ENCODE results near the gene ZNF77. TPM values are rescaled to one million over a fixed set of nuclear protein-coding genes. Genes with fewer than 3 reads are reported as not detected.
A peak's percentile ranks its signal among the peaks of the same experiment; 100 is the strongest.
"Not testable (repeated sequence)": the region's sequence is repeated elsewhere in the genome, so short reads cannot be mapped to it uniquely, and the experiment has no call there.

ZNF77 gene
- polyA plus RNA-seq (ENCODE audit: insufficient read length in 3 of 3), result 1 to 10 TPM; 7.6 to 9.0 (median 8.2) TPM
- long read RNA-seq, donor 1, partial matches to known transcripts, result 0 of 3 reads
- long read RNA-seq, donor 1, other reads (novel, unspliced or antisense), result 0 of 3 reads
- long read RNA-seq, donor 2, partial matches to known transcripts, result 0 of 1 reads
- long read RNA-seq, donor 2, other reads (novel, unspliced or antisense), result 0 of 1 reads
- long read RNA-seq, donor 3, partial matches to known transcripts, result 0 of 1 reads
- long read RNA-seq, donor 3, other reads (novel, unspliced or antisense), result 0 of 1 reads
- long read RNA-seq, donor 4, partial matches to known transcripts, result 0 of 3 reads
- long read RNA-seq, donor 4, other reads (novel, unspliced or antisense), result 0 of 3 reads
- long read RNA-seq, donor 5, result 0 reads
- long read RNA-seq, donor 6, partial matches to known transcripts, result 0 of 1 reads
- long read RNA-seq, donor 6, other reads (novel, unspliced or antisense), result 0 of 1 reads
- long read RNA-seq, donor 7, partial matches to known transcripts, result 0 of 2 reads
- long read RNA-seq, donor 7, other reads (novel, unspliced or antisense), result 0 of 2 reads
- long read RNA-seq, donor 8, result 0 reads
- long read RNA-seq, donor 9, result 0 reads
- long read RNA-seq, donor 10, result 0 reads
- long read RNA-seq, donor 11, partial matches to known transcripts, result 0 of 1 reads
- long read RNA-seq, donor 11, other reads (novel, unspliced or antisense), result 0 of 1 reads
- long read RNA-seq, donor 12, result 0 reads
- long read RNA-seq, donor 13, result 0 reads
- long read RNA-seq, donor 14, result 0 reads
- long read RNA-seq, donor 15, partial matches to known transcripts, result 0 of 1 reads
- long read RNA-seq, donor 15, other reads (novel, unspliced or antisense), result 0 of 1 reads
- long read RNA-seq, donor 16, partial matches to known transcripts, result 8 of 9 reads
- long read RNA-seq, donor 16, other reads (novel, unspliced or antisense), result 0 of 9 reads

DNA sequence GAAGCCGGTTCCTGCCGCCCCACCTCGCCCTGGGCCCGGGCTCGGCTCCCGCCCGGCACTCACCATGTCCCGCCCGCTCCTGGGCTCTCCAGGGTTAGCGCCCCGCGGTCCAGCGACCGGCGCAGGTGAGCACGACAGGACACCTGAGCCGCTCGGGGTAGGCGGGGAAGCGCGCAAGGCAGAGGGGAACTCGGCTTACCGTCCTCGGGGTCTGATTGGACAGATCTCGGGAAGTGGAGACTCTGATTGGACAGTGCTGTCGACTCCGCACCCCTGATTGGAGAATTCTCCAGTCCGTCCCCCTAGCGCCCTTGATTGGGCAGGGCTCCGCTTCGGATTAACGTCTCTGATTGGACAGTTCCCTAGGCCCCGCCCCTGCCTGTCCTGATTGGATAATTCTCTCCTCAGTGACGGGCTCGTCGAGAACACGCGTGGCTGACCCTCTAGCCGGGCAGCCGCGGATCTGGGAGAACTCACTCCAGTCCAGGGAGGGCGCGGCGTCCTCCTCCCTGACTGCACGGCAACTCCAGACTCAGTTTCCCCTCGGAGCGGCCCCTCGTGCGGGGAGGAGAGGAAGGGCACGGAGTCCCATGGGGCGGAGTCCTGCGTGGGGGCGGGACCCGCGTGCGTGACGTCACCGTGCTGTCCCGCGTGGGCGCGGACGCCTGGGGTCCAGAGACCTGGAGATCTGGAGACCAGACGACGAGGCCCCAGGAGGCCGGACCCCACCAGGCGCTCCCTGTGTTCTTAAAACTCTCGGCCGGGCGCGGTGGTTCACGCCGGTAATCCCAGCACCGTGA is at the start of gene ZNF77:
Gene ZNF77, minus strand, starts transcription at position 197 of the 800 bp plus-strand sequence. Its CDS starts 131 bp downstream, at position 66.
- peak; percentile 98 to 100 (median 99) for DNase-seq (ENCODE audit: extremely low read depth in 1 of 11, low read depth in 9 of 11, low spot score in 4 of 11)

GRCh38 chr19:2993579-2993978 is 48.8 kb upstream of the ZNF77 start:
- DNase-seq (ENCODE audit: extremely low read depth in 1 of 11, low read depth in 9 of 11, low spot score in 4 of 11), result no peak

DNA sequence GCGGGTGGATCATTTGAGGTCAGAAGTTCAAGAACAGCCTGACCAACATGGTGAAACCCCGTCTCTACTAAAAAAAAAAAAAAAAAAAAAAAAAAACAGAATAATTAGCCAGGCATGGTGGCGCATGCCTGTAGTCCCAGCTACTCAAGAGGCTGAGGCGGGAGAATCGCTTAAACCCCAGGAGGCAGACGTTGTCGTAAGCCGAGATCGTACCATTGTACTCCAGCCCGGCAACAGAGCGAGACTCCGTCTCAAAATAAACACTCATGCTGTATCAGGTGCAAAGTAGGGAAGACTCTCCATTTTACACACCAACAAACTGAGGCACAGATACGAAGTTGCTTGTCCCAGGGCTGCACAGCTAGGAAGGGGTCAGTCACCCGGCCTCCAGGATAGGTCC is 48.2 kb upstream of the ZNF77 start:
- DNase-seq (ENCODE audit: extremely low read depth in 1 of 11, low read depth in 9 of 11, low spot score in 4 of 11), result no peak

DNA sequence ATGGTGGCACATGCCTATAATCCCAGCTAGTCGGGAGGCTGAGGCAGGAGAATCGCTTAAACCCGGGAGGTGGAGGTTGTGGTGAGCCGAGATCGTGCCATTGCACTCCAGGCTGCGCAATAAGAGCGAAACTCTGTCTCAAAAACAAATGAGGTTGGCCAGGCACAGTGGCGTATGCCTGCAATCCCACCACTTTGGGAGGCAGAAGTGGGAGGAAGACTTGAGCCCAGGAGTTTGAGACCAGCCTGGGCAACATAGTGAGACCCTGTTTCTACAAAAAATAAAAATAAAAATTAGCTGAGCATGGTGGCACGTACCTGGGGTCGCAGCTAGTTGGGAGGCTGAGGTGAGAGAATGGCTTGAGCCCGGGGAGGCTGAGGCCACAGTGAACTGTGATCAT is 47.6 kb upstream of the ZNF77 start:
- not testable (repeated sequence) for DNase-seq (ENCODE audit: extremely low read depth in 1 of 11, low read depth in 9 of 11, low spot score in 4 of 11)

- DNase-seq (ENCODE audit: extremely low read depth in 1 of 11, low read depth in 9 of 11, low spot score in 4 of 11), result no peak
Observed at GRCh38 chr19:2989236-2989946, 44.6 kb upstream of the ZNF77 start.

GRCh38 chr19:2988568-2988967 is 43.8 kb upstream of the ZNF77 start:
- DNase-seq (ENCODE audit: extremely low read depth in 1 of 11, low read depth in 9 of 11, low spot score in 4 of 11), result no peak

DNA sequence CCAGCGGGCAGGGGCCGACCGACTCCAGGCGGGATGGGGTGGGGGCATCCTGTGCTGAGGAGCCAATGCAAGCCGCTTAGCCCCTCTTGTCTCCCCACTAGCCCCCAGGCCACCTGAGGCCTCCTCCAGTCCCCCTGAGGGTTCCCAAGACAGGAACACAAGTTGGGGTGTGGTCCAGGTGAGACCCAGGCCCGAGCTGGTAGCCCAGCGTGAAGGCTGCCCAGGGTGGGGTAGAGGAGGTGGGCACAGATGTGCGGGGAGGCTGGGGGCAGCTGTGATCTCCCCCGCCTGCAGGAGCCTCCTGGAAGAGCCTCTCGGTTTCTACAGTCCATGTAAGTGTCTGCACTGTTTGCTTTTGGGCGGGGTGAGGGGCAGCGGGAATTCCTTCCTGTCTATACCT is 43.0 kb upstream of the ZNF77 start:
- no peak for DNase-seq (ENCODE audit: extremely low read depth in 1 of 11, low read depth in 9 of 11, low spot score in 4 of 11)

DNA sequence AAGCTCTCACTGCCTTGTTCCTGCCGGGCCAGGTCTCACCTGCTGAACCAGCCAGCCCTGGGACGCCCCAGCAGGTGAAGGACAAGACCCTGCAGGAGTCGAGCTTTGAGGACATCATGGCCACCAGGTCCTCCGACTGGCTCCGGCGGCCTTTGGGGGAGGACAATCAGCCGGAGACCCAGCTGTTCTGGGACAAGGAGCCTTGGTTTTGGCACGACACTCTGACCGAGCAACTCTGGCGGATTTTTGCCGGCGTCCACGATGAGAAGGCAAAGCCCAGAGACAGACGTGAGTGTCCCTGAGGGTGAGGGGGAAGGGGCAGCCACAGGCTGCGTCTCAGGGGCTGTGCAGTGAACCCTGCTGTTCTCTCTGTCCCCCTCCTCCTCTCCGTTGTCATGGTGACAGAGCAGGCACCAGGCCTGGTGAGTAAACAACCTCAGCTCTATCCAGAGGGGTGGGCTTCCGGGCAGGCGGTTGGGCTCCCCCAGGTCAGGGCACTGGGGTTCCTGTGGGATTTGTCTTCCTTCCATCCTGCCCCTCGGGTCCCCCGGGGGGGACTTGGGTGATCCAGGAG is 42.3 kb upstream of the ZNF77 start:
- peak in 5 of 11 donors; percentile 33 to 81 (median 76) for DNase-seq (ENCODE audit: extremely low read depth in 1 of 11, low read depth in 9 of 11, low spot score in 4 of 11)

GRCh38 chr19:2984215-2984528 is 39.4 kb upstream of the ZNF77 start:
- no peak for DNase-seq (ENCODE audit: extremely low read depth in 1 of 11, low read depth in 9 of 11, low spot score in 4 of 11)

- peak in 5 of 11 donors; percentile 50 to 78 (median 72) for DNase-seq (ENCODE audit: extremely low read depth in 1 of 11, low read depth in 9 of 11, low spot score in 4 of 11)
Observed at GRCh38 chr19:2983351-2984214, 38.8 kb upstream of the ZNF77 start.

GRCh38 chr19:2982983-2983350 is 38.2 kb upstream of the ZNF77 start:
- peak in 1 of 11 donors; percentile 20 for DNase-seq (ENCODE audit: extremely low read depth in 1 of 11, low read depth in 9 of 11, low spot score in 4 of 11)

- DNase-seq (ENCODE audit: extremely low read depth in 1 of 11, low read depth in 9 of 11, low spot score in 4 of 11), result no peak
Observed at GRCh38 chr19:2982561-2982960, 37.8 kb upstream of the ZNF77 start.

- DNase-seq (ENCODE audit: extremely low read depth in 1 of 11, low read depth in 9 of 11, low spot score in 4 of 11), result no peak
Observed at GRCh38 chr19:2981898-2982297, 37.1 kb upstream of the ZNF77 start.

- no peak for DNase-seq (ENCODE audit: extremely low read depth in 1 of 11, low read depth in 9 of 11, low spot score in 4 of 11)
Observed at GRCh38 chr19:2978772-2979171, 34.0 kb upstream of the ZNF77 start.

GRCh38 chr19:2978166-2978767 is 33.5 kb upstream of the ZNF77 start:
- DNase-seq (ENCODE audit: extremely low read depth in 1 of 11, low read depth in 9 of 11, low spot score in 4 of 11), result no peak

GRCh38 chr19:2977746-2978138 is 33.0 kb upstream of the ZNF77 start:
- no peak for DNase-seq (ENCODE audit: extremely low read depth in 1 of 11, low read depth in 9 of 11, low spot score in 4 of 11)
